Suprapubic skin (tissue), 3 donors: ENCODE results near the gene TECTA.

Source experiments
- CTCF ChIP-seq, 2 donors: fragments of 200-600 bp in 1 of 2; fragments of 450-650 bp in 1 of 2; sonication (generic) in 1 of 2; IDR thresholded peaks; one replicate each; pipeline ENCODE4 v1.5.1; 2016 to 2019; ENCODE audit warnings: antibody characterized with exemption in 2 of 2, mild to moderate bottlenecking in 1 of 2, moderate library complexity in 1 of 2
- POLR2A ChIP-seq, 2 donors: fragments of 450-650 bp; IDR thresholded peaks; one replicate each; pipeline ENCODE4 v1.6.1; 2017; ENCODE audit warnings: antibody characterized with exemption in 2 of 2, mild to moderate bottlenecking in 2 of 2, moderate library complexity in 2 of 2

- TF ChIP-seq CTCF (IDR thresholded peaks at IDR 0.05) (no peak), POLR2A (IDR thresholded peaks at IDR 0.05) (no peak)
Measured at GRCh38 chr11:121154486-121155314, 53.7 kb downstream of the TECTA start.
